Activated naive CD8-positive, alpha-beta T cell treated with anti-CD3 and anti-CD28 coated beads, Interleukin-2, amount 50 U/mL, for 16 hours (primary cell): ENCODE results near the gene SLAMF1.
A peak's percentile ranks its signal among the peaks of the same experiment; 100 is the strongest.
"Not testable (repeated sequence)": the region's sequence is repeated elsewhere in the genome, so short reads cannot be mapped to it uniquely, and the experiment has no call there.

Experiments used
- DNase-seq: peaks from one replicate; pipeline ENCODE4 v3.0.0-alpha.2; 2020; ENCODE audit warnings: low read depth, low spot score

SLAMF1 gene, protein sequence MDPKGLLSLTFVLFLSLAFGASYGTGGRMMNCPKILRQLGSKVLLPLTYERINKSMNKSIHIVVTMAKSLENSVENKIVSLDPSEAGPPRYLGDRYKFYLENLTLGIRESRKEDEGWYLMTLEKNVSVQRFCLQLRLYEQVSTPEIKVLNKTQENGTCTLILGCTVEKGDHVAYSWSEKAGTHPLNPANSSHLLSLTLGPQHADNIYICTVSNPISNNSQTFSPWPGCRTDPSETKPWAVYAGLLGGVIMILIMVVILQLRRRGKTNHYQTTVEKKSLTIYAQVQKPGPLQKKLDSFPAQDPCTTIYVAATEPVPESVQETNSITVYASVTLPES

GRCh38 chr1:160646711-160647328, at the start of gene SLAMF1:
TSS of gene SLAMF1 (minus strand) at chr1:160647044. CDS start at chr1:160646945, 99 bp downstream.
- DNase-seq, result no peak

DNA sequence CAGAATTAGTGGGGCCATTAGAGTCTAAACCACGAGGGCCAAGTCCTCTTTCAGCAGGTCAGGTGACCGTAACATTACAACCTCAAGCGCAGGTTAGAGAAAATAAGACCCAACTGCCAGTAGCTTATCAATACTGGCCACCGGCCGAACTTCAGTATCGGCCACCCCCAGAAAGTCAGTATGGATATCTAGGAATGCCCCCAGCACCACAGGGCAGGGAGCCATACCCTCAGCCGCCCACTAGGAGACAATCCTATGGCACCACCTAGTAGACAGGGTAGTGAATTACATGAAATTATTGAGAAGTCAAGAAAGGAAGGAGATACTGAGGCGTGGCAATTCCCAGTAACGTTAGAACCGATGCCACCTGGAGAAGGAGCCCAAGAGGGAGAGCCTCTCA, 45.5 kb upstream of the SLAMF1 start:
- not testable (repeated sequence) for DNase-seq

DNA sequence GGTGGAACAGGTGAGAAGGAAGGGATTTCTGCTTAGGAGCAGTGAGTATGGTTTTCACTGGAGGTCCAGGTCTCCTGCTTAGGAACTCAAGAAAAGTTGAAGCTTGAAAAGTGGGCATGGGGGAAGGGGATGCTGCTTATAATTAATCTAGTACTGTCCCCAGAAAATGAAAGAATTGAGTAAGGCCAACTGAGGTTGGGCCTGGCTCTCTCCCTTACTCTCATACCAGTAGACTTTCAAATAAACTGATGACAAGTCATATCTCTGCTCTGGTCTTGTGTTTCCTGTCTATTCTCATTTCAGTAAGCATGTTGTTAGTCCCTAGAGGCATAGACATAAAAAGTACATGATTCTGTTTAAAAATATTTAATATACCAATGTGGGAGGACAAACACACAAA, 38.4 kb upstream of the SLAMF1 start:
- DNase-seq, result no peak

- DNase-seq, result no peak
Observed at GRCh38 chr1:160682983-160683865, 36.4 kb upstream of the SLAMF1 start.

DNA sequence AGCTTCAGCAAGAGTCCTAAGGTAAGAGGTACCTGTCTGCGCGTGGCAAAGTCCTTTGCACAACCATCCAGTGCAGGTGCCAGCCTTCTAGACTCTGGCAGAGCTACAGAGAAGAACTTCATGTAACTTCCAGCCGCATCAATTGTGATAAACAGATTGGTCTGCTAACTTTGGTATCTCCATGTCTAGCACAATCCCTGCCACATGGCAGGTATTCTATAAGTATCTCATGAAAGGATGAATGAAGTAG, 35.0 kb upstream of the SLAMF1 start:
- no peak for DNase-seq

GRCh38 chr1:160681066-160681890, 34.4 kb upstream of the SLAMF1 start:
- peak; percentile 60 for DNase-seq

DNA sequence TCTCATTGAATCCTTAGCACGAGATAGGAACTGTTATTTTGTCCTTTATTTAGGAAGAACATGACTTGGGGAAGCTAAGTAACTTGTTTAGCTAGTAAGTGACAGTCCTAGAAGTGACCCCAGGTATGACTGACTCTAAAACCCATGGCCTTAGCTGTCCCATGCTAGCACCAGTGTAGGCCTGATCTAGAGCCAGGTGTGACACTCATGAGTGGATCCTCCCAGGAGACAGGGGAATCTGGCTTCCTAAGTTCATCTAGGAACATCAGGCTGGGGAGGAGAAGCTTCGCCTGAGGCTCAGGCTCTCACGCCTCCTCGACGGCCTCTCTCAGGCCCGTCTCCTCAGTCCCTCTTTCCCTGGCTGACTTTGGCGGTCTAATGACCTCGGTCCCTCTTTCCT, 33.6 kb upstream of the SLAMF1 start:
- DNase-seq, result no peak

- no peak for DNase-seq
Observed at GRCh38 chr1:160679893-160680292, 33.0 kb upstream of the SLAMF1 start.

DNA sequence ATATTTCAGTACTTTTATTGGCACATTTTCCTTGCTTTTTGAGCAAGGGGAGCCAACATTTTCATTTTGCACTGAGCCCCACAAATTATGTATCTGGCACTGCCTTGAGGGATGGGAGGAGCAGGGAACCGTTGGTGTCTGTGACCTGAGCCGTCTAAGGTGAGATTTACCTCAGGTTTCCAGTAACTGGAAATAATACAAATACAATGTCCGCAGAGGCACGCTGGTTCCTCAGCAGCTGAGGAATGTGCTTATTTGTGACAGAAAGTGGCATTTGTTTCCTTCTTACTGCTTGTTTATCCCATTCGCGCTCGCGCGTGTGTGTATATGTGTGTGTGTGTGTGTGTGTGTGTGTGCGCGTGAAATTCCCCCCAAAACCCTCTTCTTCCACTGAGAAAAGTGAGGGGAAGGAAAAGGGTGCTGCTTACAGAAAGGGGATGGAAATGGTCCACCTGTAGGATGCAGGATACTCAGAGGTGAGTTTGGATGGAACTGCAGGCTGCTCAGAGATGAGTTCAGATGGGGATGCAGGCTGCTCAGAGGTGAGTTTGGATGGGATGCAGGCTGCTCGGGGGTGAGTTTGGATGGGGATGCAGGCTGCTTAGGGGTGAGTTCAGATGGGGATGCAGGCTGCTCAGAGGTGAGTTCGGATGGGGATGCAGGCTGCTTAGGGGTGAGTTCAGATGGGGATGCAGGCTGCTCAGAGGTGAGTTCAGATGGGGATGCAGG, 30.2 kb upstream of the SLAMF1 start:
- no peak for DNase-seq

DNA sequence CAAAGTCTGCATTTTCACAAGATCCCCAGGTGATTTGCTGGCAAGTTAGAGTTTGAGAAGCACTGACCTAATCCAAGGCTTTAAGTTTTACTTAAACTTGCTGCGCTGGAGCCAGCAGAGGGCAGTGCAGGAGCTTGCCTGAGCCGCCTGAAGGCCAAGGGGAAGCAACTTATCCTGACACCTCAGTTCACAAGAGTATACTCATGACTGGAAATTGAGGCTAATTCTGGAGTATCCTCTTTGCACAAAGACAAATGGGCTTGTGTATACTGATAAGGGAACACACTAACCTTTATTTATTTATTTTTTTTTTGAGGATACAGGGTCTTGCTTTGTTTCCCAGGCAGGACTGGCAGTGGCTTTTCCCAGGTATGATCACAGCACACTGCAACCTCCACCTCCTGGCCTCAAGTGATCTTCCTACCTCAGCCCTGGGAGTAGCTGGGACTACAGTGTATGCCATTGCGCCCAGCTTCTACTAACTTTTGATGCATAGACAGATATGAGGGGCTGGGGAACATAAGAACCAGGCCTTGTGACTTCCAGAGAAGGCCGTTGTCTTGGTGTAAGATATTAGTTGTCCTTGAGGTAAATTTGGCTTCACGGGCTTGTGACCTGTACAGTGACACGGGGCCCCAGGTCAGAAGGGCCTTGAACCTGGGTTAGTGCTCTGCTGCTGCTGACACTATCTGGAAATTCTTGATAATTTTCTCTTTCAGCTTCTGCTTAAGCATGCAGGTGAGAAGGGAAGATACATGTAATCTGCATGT, 29.0 kb upstream of the SLAMF1 start:
- DNase-seq, result peak; percentile 41

DNA sequence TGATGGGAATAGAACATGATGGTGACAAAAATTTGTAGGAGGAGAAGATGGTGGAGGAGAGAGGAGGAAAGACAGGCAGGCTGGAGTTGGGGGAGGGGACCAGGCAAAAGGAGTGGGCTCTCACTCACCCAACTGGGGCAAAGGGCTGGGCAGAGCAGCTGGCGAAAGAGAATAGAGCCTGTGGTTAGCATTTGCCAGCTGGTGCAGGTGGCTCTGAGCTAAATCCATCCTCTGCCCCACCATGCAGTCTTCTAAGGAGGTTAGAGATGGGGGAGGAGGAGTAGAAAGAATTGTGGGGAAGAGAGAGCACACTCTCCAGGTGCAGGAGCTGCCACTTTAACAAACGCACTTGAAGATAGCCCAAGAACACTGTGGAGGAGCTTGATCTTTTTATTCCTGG, 27.6 kb upstream of the SLAMF1 start:
- DNase-seq, result no peak

- DNase-seq, result no peak
Observed at GRCh38 chr1:160672789-160673695, 26.2 kb upstream of the SLAMF1 start.

DNA sequence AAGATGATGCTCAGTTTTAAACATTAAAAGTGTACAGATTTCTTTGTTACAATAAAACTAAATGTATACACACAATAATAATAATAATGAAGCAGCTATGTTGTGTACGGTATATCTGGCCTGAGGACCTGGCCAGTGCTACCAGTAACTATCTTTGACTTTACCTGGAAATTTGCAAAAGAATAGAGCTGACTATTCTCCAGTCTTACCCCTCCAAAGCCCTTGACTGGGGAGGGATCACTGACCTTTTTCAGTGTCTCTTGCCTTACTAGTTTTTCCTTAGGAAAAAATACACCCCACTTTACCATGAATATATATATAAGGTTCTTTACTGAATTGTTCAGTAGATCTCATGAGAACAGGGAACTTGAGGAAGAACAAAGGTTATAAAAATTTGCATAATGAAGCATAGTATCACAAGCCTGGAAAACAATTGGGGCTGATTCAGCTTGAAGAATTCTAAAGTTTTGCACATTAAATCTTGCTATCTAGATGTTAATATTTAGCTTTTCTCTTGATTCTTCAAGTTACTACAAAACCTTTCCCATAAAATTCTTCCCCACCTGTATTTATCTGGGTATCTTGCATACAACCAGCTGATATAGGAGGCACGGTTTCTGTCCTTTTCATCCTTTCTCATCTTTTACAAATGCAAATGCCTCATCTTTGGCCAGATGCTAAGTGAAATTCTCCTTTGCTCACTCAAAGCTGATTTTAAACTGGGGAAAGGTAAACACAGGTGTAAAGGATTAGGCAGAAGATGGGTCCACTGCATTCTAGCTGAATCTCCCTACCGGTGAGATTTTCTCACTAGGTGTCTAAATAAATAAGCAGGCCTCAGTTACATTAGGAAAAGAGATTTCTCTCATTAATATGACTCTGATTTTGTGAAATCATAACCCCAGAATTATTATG, 25.0 kb upstream of the SLAMF1 start:
- no peak for DNase-seq

GRCh38 chr1:160670701-160671100, 23.9 kb upstream of the SLAMF1 start:
- DNase-seq, result no peak

DNA sequence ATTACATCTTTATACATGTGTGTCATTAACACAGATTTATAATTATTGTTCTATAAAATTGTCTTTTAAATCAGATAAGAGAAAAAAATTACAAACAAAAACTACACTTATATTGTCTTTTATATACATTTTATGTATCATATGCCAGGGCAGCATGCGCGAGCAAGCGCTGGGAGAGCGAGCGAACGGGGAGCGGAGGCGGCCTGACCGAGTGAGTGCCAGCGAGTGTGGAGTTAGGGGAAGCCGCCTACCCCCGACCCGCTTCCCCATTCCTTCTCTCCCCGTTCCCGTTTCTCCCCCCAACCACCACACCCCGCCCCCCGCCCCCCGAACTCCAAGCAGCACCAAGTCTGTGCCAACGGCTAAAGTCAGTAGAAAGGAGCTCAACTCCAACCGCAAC, 23.0 kb upstream of the SLAMF1 start:
- DNase-seq, result no peak

- no peak for DNase-seq
Observed at GRCh38 chr1:160669276-160669675, 22.4 kb upstream of the SLAMF1 start.

GRCh38 chr1:160667896-160668295, 21.1 kb upstream of the SLAMF1 start:
- DNase-seq, result no peak

DNA sequence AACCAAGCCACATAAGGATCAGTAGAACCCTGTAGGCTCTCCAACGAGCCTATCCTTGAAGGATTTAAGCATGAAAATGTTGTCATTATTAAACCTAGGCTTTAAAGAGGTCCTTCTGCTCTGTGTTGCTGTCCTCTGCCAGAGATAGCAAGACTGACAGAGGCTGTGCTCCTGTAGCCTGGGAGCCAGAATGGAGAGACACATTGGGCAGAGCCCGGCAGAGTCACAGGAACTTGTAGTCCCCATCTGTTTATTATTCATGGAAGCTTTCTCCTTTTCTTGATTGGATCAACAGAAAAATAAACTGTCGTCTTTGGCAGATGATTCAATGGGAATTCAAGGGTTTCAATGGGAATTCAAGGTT, 19.2 kb upstream of the SLAMF1 start:
- no peak for DNase-seq
